SK-N-SH (cell line): ENCODE results near the gene RAB3C. TPM values are rescaled to one million over a fixed set of nuclear protein-coding genes. Genes with fewer than 3 reads are reported as not detected.

Source experiments
- CTCF ChIA-PET: fragments of 300-600, 350-600 bp; formaldehyde crosslinking; extraction: SDS; loops from one replicate; lab custom pipeline; 2021; lab: Yijun Ruan, JAX
- POLR2A ChIA-PET: fragments of 350-600 bp; sonication (Branson Sonifier 250); formaldehyde crosslinking; extraction: SDS; loops from one replicate; lab custom pipeline; 2020; ENCODE audit warnings: antibody characterized with exemption, inconsistent platforms; lab: Yijun Ruan, JAX
- DNase-seq: peaks from one replicate; pipeline ENCODE4 v3.0.0; 2012
- H2AFZ ChIP-seq: fragments of 200-600 bp; sonication (generic); 2 replicates; pipeline ENCODE4 v1.8.1; 2016; ENCODE audit warnings: antibody characterized with exemption, mild to moderate bottlenecking, low read depth
- H3F3A ChIP-seq: fragments of 200-600 bp; sonication (generic); replicated peaks from 2 replicates; pipeline ENCODE3; 2016; ENCODE audit warnings: antibody characterized with exemption, mild to moderate bottlenecking; ENCODE audit not compliant: insufficient read depth
- H3K27ac ChIP-seq, 2 experiments: fragments of 200-500 bp in 1 of 2; fragments of 200-600 bp in 1 of 2; sonication (Bioruptor generic) in 1 of 2; sonication (generic), shearing (Covaris generic) in 1 of 2; 2 replicates each; pipeline versions ENCODE4 v1.5.1 to v1.6.1; 2014 to 2016; ENCODE audit warnings: low read depth in 2 of 2, inconsistent platforms in 1 of 2, low read length in 1 of 2, mild to moderate bottlenecking in 1 of 2, mixed read lengths in 1 of 2
- H3K27me3 ChIP-seq: fragments of 200-600 bp; sonication (generic), shearing (Covaris generic); 2 replicates; pipeline ENCODE4 v1.6.1; 2016; ENCODE audit warnings: mixed run types; ENCODE audit not compliant: insufficient read depth
- H3K36me3 ChIP-seq, 2 experiments: fragments of 200-500 bp in 1 of 2; fragments of 200-600 bp in 1 of 2; sonication (Bioruptor generic) in 1 of 2; sonication (generic) in 1 of 2; replicated peaks in 1 of 2; 2 replicates each; pipeline versions ENCODE3 to v1.5.1; 2014 to 2016; ENCODE audit warnings: low read length in 1 of 2, mild to moderate bottlenecking in 1 of 2; ENCODE audit not compliant: insufficient read depth in 2 of 2, control insufficient read depth in 1 of 2
- H3K4me1 ChIP-seq, 2 experiments: fragments of 200-500 bp in 1 of 2; fragments of 200-600 bp in 1 of 2; sonication (Bioruptor generic) in 1 of 2; sonication (generic), shearing (Covaris generic) in 1 of 2; 2 replicates each; pipeline versions ENCODE4 v1.5.1 to v1.6.1; 2014 to 2016; ENCODE audit warnings: low read depth in 1 of 2, low read length in 1 of 2, mixed run types in 1 of 2; ENCODE audit not compliant: insufficient read depth in 2 of 2, control insufficient read depth in 1 of 2
- H3K4me2 ChIP-seq: fragments of 200-600 bp; sonication (generic), shearing (Covaris generic); 2 replicates; pipeline ENCODE4 v1.6.1; 2017; ENCODE audit warnings: mixed run types
- H3K4me3 ChIP-seq, 2 experiments: fragments of 200-500 bp in 1 of 2; fragments of 200-600 bp in 1 of 2; sonication (Bioruptor generic) in 1 of 2; sonication (generic), shearing (Covaris generic) in 1 of 2; 2 replicates each; pipeline versions ENCODE4 v1.5.1 to v1.8.1; 2014 to 2016; ENCODE audit warnings: low read depth in 2 of 2, inconsistent platforms in 1 of 2, low read length in 1 of 2, mild to moderate bottlenecking in 1 of 2, mixed read lengths in 1 of 2, moderate library complexity in 1 of 2
- H3K79me2 ChIP-seq: fragments of 200-600 bp; sonication (generic); 2 replicates; pipeline ENCODE4 v1.8.1; 2017; ENCODE audit warnings: mild to moderate bottlenecking; ENCODE audit not compliant: insufficient read depth
- H3K9ac ChIP-seq: fragments of 200-600 bp; sonication (generic); 2 replicates; pipeline ENCODE4 v1.6.1; 2017; ENCODE audit warnings: mixed run types
- H3K9me2 ChIP-seq: fragments of 200-600 bp; sonication (generic); 2 replicates; pipeline ENCODE4 v1.6.1; 2017; ENCODE audit warnings: mixed run types
- H3K9me3 ChIP-seq: fragments of 200-600 bp; sonication (generic); 2 replicates; pipeline ENCODE4 v1.6.1; 2017; ENCODE audit warnings: mixed run types, mild to moderate bottlenecking, moderate library complexity
- H4K20me1 ChIP-seq: fragments of 200-600 bp; sonication (generic); 2 replicates; pipeline ENCODE4 v1.6.1; 2017; ENCODE audit warnings: mild to moderate bottlenecking, mixed run types; ENCODE audit not compliant: insufficient read depth
- ELF1 ChIP-seq: IDR thresholded peaks from 2 replicates; pipeline ENCODE4 v1.4.0; 2012
- FOXJ3 ChIP-seq: sonication (generic); formaldehyde crosslinking; IDR thresholded peaks from 2 replicates; pipeline ENCODE4 v1.5.1; 2020; ENCODE audit warnings: mild to moderate bottlenecking, missing genetic modification reagents
- GABPA ChIP-seq: IDR thresholded peaks from 2 replicates; pipeline ENCODE4 v1.4.0; 2012; ENCODE audit warnings: low read depth, mild to moderate bottlenecking
- GATA2 ChIP-seq: sonication (generic); formaldehyde crosslinking; IDR thresholded peaks from 2 replicates; pipeline ENCODE4 v1.5.0; 2020; ENCODE audit warnings: mild to moderate bottlenecking, missing genetic modification reagents
- JUND ChIP-seq: IDR thresholded peaks from 2 replicates; pipeline ENCODE4 v1.4.0; 2012
- MXI1 ChIP-seq: IDR thresholded peaks from 2 replicates; pipeline ENCODE4 v1.6.1; 2012; ENCODE audit warnings: mild to moderate bottlenecking, low read depth, low read length, improper control_type of control experiment
- NFIC ChIP-seq: IDR thresholded peaks from 2 replicates; pipeline ENCODE4 v1.4.0; 2012; ENCODE audit warnings: borderline replicate concordance
- NRF1 ChIP-seq: IDR thresholded peaks from 2 replicates; pipeline ENCODE4 v1.6.1; 2012; ENCODE audit warnings: low read depth, mild to moderate bottlenecking, low read length
- POLR2AphosphoS5 ChIP-seq: IDR thresholded peaks from 2 replicates; pipeline ENCODE4 v1.6.1; 2012; ENCODE audit warnings: low read depth, low read length
- RCOR1 ChIP-seq: fragments of 150-350 bp; IDR thresholded peaks from 2 replicates; pipeline ENCODE4 v1.6.1; 2017; ENCODE audit warnings: antibody characterized with exemption, low read length
- TCF12 ChIP-seq: IDR thresholded peaks from 2 replicates; pipeline ENCODE4 v1.4.0; 2012
- TEAD4 ChIP-seq: IDR thresholded peaks from 2 replicates; pipeline ENCODE4 v1.4.0; 2012; ENCODE audit warnings: mild to moderate bottlenecking, borderline replicate concordance; ENCODE audit not compliant: insufficient read depth
- YY1 ChIP-seq: IDR thresholded peaks from 2 replicates; pipeline ENCODE4 v1.4.0; 2012; ENCODE audit warnings: low read depth, mild to moderate bottlenecking
- WGBS: methylation state at CpG from one replicate; pipeline ENCODE4 v1.1.6; 2017; ENCODE audit warnings: low lambda C conversion rate; 5-methylcytosine and 5-hydroxymethylcytosine counted together
- polyA plus RNA-seq, 3 experiments: library from polyadenylated mRNA; depleted of rRNA; stranded (reverse); fragments of >200 nt; gene quantifications; 2 replicates each; pipeline ENCODE4 v1.2.3, GENCODE V29; 2012
- TF ChIP-seq, protein P1 (sequence below): fragments of 200-600 bp; sonication (generic); IDR thresholded peaks from 2 replicates; pipeline ENCODE4 v1.6.1; 2017; ENCODE audit warnings: antibody characterized with exemption, mild to moderate bottlenecking, moderate library complexity
- TF ChIP-seq, protein P2 (sequence below): fragments of 150-350 bp; IDR thresholded peaks from 2 replicates; pipeline ENCODE4 v1.6.1; 2016; ENCODE audit warnings: mild to moderate bottlenecking, low read depth, low read length
- TF ChIP-seq, protein P3 (sequence below): IDR thresholded peaks from 2 replicates; pipeline ENCODE4 v1.4.0; 2012; ENCODE audit warnings: low read depth, borderline replicate concordance
- TF ChIP-seq, protein P4 (sequence below): IDR thresholded peaks from 2 replicates; pipeline ENCODE4 v1.6.1; 2012; ENCODE audit warnings: mild to moderate bottlenecking, low read depth, low read length, moderate library complexity

The RAB3C gene
- polyA plus RNA-seq, 1 of the 3 experiments (the other 2 are of a cell fraction), result 0.03 TPM

DNA sequence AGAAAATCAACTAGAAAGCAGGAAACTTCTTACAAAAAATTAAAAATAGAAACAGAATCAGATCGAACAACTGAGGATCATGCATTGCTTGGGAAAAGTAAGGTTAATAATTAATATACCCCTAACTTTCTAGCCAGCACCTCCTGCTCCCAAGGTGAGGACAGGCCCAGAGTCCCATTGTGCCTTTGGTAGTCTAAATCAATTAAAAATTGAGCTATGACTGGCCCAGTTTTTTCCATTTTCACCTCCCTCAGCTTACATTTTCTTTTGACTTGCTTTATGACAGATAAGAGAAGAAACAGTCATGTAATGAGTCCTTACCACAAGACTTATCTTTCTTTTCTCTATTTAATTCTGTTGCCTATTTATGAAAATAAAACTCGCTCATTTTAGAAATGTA lies 182.2 kb downstream of the RAB3C start:
- ChIA-PET CTCF (no interaction called here), POLR2A (no interaction called here)
- Histone ChIP-seq H3K79me2 (no peaks in the 10 kb centered on the region), H3K36me3 (no peaks in the 10 kb centered on the region), H3K4me1 (no peaks in the 10 kb centered on the region; a peak in 1 of 4 replicates), H3K27ac (no peak overlapping the region), H3K9me3 (no peaks in the 10 kb centered on the region), H3K4me3 (no peak overlapping the region), H3K27me3 (no peaks in the 10 kb centered on the region), H3K9ac (no peak overlapping the region), H3F3A (no peaks in the 10 kb centered on the region), H2AFZ (no peak overlapping the region), H3K4me2 (no peak overlapping the region), H3K9me2 (no peaks in the 10 kb centered on the region), H4K20me1 (no peaks in the 10 kb centered on the region)
- no peak for DNase-seq
- 45% methylated on average over 2 of the region's 2 CpGs for WGBS
- no peak for TF ChIP-seq RCOR1
- TF ChIP-seq YY1, result no peak
- no peak for TF ChIP-seq NRF1
- no peak for TF ChIP-seq ELF1
- TF ChIP-seq TEAD4, result no peak
- no peak for TF ChIP-seq TCF12
- no peak for TF ChIP-seq NFIC
- TF ChIP-seq, protein P1, sequence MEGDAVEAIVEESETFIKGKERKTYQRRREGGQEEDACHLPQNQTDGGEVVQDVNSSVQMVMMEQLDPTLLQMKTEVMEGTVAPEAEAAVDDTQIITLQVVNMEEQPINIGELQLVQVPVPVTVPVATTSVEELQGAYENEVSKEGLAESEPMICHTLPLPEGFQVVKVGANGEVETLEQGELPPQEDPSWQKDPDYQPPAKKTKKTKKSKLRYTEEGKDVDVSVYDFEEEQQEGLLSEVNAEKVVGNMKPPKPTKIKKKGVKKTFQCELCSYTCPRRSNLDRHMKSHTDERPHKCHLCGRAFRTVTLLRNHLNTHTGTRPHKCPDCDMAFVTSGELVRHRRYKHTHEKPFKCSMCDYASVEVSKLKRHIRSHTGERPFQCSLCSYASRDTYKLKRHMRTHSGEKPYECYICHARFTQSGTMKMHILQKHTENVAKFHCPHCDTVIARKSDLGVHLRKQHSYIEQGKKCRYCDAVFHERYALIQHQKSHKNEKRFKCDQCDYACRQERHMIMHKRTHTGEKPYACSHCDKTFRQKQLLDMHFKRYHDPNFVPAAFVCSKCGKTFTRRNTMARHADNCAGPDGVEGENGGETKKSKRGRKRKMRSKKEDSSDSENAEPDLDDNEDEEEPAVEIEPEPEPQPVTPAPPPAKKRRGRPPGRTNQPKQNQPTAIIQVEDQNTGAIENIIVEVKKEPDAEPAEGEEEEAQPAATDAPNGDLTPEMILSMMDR, result no peak
- TF ChIP-seq, protein P2, sequence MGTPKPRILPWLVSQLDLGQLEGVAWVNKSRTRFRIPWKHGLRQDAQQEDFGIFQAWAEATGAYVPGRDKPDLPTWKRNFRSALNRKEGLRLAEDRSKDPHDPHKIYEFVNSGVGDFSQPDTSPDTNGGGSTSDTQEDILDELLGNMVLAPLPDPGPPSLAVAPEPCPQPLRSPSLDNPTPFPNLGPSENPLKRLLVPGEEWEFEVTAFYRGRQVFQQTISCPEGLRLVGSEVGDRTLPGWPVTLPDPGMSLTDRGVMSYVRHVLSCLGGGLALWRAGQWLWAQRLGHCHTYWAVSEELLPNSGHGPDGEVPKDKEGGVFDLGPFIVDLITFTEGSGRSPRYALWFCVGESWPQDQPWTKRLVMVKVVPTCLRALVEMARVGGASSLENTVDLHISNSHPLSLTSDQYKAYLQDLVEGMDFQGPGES, result no peak
- no peak for TF ChIP-seq JUND
- TF ChIP-seq FOXJ3 (CRISPR knock-in tag), result no peak
- TF ChIP-seq, protein P3, sequence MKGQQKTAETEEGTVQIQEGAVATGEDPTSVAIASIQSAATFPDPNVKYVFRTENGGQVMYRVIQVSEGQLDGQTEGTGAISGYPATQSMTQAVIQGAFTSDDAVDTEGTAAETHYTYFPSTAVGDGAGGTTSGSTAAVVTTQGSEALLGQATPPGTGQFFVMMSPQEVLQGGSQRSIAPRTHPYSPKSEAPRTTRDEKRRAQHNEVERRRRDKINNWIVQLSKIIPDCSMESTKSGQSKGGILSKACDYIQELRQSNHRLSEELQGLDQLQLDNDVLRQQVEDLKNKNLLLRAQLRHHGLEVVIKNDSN, result no peak
- no peak for TF ChIP-seq GABPA
- no peak for TF ChIP-seq GATA2 (CRISPR knock-in tag)
- TF ChIP-seq, protein P4, sequence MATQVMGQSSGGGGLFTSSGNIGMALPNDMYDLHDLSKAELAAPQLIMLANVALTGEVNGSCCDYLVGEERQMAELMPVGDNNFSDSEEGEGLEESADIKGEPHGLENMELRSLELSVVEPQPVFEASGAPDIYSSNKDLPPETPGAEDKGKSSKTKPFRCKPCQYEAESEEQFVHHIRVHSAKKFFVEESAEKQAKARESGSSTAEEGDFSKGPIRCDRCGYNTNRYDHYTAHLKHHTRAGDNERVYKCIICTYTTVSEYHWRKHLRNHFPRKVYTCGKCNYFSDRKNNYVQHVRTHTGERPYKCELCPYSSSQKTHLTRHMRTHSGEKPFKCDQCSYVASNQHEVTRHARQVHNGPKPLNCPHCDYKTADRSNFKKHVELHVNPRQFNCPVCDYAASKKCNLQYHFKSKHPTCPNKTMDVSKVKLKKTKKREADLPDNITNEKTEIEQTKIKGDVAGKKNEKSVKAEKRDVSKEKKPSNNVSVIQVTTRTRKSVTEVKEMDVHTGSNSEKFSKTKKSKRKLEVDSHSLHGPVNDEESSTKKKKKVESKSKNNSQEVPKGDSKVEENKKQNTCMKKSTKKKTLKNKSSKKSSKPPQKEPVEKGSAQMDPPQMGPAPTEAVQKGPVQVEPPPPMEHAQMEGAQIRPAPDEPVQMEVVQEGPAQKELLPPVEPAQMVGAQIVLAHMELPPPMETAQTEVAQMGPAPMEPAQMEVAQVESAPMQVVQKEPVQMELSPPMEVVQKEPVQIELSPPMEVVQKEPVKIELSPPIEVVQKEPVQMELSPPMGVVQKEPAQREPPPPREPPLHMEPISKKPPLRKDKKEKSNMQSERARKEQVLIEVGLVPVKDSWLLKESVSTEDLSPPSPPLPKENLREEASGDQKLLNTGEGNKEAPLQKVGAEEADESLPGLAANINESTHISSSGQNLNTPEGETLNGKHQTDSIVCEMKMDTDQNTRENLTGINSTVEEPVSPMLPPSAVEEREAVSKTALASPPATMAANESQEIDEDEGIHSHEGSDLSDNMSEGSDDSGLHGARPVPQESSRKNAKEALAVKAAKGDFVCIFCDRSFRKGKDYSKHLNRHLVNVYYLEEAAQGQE, result no peak
- TF ChIP-seq MXI1, result no peak
- no peak for TF ChIP-seq POLR2AphosphoS5
